T-helper 1 cell (primary cell): ENCODE data around the gene ANXA4.
"Not testable (repeated sequence)": the region's sequence is repeated elsewhere in the genome, so short reads cannot be mapped to it uniquely, and the experiment has no call there.

ENCODE experiments used
- DNase-seq, 5 donors: peaks; one replicate each; pipeline ENCODE4 v3.0.0-alpha.2; 2012 to 2020

ANXA4 gene

DNA sequence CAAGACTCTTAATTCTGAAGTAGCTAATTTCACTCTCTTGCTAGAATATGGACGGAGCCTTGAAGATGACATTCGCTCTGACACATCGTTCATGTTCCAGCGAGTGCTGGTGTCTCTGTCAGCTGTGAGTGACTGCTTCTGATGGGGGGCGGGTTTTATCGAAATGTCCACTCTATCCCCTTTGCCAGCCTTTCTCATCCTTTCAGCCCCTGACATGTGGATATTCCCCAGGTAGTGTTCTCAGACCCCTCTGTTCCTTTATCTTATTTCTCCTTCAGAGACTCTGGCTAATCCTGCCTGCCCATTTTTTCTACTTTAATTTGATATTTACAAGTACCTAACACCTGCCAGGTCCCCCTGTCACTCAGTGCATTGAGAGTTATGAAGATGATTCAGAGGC lies 68.6 kb downstream of the ANXA4 start:
- no peak for DNase-seq

DNA sequence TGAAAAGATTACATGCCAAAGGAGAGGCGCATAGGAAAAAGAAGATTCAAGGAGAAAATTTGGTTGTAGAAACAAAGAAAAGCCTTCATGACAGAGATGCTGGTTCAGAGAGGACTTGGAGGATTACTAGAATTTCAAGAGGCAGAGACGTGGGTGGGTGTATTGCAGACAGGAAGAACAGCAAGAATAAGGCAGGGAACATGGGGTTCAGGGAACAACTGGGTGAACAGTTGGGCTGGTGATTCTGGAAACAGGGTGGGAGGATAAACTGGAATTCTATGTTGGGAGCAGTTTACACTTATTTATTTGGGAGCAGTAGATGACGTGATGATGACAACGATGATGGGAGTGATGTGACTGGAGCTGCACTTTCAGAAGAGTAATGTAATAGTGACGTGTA lies 69.1 kb downstream of the ANXA4 start:
- DNase-seq, result no peak

DNA sequence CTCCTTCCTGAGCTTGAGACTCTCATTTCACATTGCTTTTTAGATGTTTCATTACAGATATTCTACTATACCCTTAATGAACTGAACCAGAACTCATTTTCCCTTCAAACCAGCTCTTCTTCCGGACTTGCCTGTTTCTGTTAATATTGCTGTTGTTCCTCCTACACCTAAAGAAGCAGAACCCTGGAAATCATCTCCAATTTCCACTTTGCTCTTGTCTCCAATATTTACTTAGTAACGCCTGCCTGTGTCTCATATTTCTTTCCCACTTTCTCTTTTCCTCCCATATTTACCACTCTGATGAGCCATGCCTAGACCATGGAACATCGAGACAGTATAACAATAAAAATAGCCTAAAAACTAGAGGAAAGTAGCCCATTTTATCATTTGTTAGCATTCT lies 69.7 kb downstream of the ANXA4 start:
- no peak for DNase-seq

DNA sequence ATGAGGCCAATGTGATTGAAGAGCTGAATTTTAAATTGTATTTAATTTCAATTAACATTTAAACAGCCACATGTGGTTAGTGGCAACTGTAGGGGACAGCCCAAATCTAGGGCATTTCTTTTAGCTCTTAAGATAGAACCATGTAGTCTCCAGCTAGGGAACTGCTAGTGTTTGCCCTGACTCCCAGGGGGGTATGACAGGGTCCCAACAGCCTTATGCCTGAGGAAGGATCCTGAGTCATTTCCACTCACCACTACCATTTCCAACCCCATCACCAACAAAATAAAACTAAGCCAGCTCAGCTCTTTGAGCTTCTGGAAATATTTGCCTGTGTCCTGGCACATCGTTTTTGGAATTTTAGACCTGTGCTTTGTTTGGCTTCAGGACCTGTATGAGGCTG lies 73.8 kb downstream of the ANXA4 start:
- no peak for DNase-seq

DNA sequence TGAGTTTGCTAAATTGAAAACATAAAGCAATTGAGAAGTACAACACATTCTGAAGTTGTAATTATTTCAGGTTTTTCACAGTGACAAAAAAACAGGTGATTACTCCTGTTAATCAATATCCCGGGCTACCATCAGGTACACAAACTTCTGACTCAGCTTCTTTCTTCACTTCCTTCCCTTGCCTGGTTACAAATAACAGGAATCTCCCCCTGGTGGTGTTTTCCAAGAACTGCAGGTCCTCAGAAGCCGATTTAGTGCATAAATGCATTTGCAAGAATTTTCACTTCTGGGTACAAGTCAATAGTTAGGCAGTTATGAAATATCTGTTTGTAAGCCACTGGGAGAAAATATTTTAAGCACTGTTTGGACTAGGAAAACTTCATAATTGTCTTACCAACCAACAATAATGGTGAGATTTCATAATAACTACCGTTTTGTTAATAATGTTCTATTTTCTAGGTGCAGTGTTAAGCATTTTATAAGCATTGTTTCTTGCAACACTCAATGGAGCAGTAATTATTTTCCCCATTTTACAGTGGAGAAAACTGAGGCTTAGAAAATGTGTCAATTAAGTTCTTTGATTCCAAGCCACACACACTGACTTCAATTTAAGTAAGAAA lies 75.1 kb downstream of the ANXA4 start:
- peak; percentile 51 to 85 (median 60) for DNase-seq

DNA sequence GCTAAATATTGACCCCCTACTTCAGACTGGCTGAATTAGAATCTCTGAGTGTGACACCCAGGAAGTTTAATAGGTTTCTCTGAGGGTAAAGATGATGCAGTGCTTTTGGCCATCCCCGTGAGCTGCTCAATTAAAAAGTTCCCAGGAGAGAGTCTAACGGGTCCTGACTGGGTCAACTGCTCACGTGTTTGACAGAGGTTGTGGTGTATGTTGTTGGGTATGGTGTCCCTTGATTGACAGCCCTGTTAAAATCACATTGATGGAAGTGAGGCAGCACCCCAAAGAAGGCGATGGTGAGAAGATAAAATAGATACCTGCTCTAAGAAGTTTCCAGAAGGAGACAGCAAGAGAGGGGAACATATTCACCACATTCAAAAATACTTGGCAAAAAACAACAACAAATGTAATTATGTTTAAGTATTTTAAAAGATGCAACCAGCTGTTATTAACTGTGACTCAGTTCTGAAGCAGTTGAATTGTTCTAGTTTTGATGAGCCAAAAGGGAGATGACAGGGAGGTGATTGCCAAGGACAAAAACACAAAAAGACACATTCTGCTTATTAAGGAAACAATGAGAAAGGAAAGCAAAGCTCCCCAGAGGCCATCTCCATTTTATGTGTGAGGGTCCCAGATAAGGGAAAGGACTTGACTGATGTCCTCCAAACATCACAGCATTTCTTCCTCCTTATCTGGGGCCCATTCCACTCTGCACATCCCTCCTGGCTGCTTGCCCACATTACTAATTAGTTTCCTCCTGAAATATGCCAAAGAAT lies 76.0 kb downstream of the ANXA4 start:
- DNase-seq, result no peak

DNA sequence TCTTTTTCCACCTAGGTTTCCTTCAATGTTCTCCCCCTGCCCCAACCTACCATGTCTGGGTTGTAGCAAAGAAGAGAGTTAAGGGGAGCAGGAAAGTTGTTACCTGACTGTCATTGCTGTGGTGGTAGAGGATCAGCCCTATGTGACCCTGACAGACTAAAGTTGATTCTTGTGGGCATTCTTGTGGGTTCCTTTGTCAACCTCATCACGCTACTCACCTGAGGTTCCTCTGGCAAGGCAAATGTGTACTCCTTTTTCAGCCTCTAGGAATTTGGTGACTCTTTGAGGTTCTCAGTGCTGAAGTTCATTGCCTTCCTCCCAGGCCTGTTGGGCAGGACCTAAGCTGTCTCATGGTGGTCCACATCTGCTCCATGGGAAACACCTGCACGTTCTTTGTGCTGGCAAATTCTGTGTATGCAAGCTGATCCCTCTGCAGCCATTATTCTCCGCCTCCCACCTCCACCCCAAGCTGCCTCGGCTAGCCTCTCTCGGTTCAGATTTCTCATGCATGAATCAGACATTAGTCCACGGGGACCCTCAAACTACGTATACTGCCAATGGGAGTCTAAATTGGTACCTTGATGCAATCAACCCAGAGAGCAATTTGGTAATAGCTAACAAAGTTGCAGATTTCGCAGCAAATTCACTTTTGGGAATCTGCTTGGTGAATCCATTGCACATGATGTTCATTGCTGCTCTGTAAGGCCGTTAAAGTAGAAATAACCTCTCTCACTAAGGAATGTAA lies 86.0 kb downstream of the ANXA4 start:
- DNase-seq, result no peak

DNA sequence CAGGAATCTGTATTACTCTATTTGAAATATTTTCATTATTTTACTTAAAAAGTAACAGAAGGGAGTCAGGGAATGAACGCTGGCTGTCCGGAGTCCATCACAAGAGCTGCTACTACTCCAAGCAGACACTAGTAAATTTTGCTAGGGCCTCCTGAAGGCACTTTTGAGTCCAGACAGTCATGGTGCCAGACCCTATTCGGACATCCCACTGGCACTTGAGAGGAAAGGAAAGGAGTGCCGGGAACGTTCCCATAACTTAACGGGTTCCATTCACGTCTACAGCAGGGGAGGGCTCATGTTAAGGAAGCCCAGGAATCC lies 87.0 kb downstream of the ANXA4 start:
- no peak for DNase-seq

DNA sequence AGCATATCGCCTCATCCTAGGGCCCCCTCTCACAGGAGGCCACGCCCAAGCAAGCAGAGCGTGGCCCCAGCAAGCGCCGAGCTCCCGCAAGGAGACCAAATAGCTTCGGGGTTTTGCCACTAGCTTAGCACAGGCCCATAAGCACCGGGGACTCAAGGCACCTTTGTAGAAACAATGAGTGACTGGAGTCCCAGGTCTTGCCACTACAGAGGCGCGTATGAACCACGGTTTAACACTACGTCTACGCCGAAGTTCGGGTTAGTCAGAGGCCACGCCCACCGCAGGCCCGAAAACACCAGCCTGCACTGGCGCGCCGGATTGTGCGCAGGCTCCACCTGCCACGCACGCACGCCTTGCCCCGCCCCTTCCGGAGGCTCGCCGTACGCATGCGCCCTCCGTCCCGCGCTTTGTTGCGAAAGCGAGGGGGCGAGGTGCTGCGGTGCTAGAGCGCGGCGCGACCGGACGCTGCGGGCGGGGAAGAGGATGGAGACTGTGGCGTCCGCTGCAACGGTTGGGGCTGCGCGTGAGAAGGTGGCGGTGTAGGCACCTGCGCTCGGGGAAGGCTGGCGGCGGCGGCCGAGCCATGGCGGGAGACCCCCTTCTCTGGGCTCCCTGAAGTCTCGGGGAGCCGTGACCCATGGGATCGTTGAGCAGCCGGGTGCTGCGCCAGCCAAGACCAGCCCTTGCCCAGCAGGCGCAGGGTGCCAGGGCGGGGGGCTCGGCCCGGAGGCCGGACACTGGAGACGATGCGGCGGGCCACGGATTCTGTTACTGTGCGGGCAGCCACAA lies 87.5 kb downstream of the ANXA4 start, which contains the start of gene GMCL1:
Gene GMCL1 (plus strand): TSS at position 405 of the 789 bp plus-strand sequence. CDS start 233 bp downstream, at position 638.
- peak; percentile 97 to 99 (median 98) for DNase-seq

DNA sequence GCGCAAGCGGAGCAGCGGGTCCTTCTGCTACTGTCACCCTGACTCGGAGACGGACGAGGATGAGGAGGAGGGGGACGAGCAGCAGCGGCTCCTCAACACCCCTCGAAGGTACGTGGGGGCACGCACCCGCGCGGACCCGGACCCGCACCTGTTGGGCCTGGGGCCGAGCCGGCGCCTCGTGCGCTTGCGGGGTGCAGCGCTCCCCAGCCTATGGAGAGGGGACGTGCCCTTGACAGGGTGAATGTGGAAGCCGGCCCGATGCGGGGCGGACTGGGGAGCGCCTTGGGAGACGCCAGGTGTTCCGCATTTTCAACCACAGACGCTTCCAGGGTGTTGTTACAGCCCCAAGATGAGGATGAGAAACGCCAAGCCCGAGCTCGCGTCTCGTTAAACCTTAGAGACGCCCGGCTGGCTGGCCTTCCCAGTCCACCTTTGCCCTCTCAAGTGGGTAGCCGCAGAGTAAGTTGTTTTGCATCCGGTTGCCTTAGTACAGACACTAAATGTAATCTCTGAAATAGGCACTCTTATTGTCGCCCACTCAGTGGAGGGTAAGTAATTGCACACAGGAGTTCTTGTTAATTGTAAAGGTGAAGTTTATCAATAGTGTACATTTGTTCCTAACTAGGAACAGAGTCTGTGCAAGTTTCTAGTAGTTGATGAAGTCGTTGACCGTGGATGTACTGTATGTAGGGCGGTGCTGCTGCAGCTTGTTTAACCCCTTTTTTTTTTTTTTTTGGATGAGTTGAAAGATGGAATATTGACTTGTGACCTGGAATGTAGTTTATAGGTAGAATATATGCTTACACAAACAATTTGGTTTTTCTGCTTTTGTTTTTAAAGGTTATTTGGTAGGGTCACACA lies 88.3 kb downstream of the ANXA4 start:
- peak; percentile 12 to 58 (median 22) for DNase-seq

DNA sequence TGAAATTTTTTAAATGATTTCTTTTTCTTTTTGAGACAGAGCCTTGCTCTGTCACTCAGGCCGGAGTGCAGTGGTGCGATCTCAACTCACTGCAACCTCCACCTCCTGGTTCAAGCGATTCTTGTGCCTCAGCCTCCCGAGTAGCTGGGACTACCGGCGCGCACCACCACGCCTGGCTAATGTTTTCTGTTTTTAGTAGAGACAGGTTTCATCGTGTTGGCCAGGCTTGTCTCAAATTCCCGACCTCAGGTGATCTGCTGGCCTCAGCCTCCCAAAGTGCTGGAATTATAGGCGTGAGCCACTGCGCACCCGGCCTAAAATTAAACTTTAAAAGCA lies 88.9 kb downstream of the ANXA4 start:
- not testable (repeated sequence) for DNase-seq

DNA sequence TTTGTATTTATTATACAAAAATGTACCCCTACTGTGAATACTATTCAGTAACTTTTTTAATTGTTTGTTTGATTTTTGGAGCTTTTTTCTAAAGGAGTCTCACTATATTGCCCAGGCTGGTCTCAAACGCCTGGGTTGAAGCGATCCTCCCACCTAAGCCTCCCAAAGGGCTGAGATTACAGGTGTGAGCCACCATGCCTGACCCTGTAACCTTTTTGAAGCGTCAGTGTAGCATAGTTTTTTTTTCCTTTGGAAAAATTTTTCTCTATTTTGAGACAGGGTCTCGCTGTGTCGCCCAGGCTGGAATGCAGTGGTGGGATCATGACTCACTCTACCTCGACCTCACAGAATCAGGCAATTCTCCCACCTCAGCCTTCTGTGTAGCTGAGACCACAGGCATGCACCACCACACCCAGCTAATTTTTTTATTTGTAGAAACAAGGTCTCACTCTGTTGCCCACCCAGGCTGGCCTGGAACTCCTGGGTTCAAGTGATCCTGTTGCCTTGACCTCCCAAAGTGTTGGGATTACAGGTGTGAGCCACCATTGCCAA lies 89.5 kb downstream of the ANXA4 start:
- no peak for DNase-seq

DNA sequence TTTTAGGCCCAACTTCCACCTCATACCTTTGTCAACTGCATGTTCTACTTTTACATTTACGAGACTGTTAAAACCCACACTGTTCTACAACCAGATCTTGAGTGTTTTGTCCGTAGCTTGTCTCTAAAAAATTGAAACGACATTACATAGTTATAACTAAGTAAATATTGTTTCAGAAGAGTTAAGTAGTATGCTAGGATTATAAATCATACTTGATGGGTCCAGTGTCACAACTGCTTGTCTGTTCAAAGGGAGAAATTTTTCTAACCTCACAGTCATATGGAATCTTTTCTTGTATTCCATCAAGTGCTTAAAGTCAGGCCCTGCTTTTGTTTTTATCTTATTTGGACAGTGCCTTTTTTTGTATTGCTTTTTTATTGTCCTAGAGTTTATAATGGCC lies 91.8 kb downstream of the ANXA4 start:
- DNase-seq, result no peak

DNA sequence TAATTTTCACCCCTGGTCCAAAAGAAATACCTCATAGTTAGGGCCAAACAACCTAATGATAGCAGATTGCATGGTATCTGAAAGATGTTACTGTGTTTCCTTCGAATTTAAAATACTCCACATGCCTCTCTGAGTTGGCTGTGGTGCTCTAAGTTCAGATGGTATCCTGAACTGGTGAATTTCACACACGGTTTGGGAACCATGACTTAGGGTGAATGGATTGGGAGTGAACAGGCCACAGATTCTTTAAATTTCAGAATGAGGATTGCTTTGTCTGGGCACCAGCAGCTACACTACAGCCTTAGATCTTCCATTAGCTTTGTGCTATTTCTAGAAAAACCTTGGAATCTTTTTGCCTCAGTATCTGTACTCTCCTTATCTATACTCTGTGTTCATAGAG lies 93.7 kb downstream of the ANXA4 start:
- no peak for DNase-seq

DNA sequence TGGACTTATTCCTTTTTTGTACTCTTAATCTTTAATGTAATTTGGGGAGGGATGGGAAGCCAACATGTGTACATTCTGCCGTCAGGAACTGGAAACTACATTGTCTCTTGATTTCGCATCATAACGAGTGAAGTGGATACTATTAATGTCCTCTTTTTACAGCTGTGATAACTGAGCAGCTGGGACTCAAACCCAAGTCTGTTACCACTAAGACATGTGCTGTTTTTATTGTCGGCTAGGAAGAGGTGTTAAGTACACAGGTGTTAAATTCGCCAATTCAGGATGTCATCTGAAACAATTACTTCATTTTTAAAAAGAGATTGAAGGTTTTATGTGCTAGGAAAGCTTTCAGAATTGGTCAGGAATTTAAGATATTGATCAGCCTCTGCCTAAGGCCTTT lies 94.4 kb downstream of the ANXA4 start:
- no peak for DNase-seq

DNA sequence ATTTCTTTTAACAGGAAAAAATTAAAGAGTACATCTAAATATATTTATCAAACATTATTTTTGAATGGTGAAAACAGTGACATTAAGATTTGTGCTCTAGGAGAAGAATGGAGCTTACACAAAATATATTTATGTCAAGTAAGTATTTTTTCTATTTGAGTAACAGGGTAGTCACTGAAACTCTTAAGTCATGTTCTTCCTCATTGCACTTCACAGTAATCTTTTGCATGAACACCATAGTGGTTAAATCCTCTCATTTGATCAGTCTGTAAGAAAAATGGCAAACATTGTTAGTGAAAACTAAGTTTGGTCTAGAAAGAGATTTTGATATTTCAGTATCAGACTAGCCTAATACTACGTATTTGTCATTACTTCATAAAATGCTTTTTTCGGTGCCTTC lies 95.6 kb downstream of the ANXA4 start:
- no peak for DNase-seq

DNA sequence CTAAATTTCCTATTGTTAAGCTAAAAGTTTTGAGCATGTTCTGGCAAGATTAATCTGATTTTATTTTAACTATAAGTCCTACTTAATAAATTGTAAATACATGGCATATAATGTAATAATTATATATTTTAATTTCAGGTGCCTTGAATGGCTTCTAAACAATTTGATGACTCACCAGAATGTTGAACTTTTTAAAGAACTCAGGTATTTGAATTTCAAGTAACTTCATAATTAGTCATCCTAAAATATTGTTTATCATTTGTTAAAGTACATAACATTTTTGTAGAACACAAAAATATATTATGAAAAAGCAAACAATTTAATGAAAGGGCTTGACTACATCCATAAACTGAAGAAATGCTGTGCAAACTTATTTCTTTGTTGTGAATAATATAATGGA lies 102.1 kb downstream of the ANXA4 start:
- no peak for DNase-seq

DNA sequence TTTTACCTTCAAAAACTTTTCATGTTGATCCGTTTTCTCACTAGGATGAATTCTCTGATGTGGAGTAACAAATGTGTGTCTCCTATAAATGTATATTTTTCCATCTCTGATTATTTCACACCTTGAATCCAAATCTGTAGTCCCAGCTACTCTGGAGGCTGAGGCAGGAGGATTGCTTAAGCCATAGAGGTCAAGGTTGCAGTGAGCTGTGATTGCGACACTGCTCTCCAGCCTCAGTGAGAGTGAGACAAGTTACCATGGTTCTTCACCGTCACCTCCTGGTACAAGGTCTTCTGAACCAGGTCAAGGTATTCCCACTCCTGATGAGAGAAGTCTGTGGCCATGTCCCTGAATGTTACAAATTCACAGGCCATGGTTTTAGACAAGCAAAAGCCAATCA lies 102.6 kb downstream of the ANXA4 start:
- DNase-seq, result no peak

DNA sequence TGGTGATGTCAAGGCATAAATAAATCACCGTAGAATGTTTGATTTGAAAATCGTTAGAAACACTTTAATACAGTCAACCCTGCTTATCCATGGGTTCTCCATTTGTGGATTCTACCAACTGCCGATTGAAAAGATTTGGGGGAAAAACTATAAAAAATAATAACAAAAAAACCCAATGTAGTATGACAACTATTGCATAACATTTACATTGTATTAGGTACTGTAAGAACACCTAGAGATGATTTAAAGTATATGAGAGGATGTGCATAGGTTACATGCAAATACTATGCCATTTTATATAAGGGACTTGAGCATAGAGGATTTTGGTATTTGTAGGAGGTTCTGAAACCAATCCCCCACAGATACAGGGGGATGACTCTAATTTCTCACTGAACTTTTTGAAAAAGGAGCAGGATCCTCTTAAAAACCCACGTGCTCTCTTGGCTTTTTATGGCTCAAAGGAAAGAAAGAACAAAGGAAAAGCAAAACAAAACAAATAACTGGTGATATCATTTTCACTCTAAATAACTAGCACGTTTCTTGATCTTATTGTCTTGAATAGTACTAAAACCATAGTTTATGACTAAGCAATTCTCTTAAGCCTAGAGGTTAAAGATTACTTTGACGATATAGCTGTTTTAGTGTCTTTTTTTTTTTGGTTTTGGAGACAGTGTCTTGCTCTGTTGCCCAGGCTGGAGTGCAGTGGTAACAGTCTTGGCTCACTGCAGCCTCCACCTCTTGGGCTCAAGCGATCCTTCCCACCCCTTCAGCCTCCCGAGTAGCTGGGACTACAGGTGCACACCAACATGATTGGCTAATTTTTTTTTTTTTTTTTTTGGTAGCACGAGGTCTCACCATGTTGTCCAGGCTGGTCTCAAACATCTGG lies 104.5 kb downstream of the ANXA4 start:
- no peak for DNase-seq

DNA sequence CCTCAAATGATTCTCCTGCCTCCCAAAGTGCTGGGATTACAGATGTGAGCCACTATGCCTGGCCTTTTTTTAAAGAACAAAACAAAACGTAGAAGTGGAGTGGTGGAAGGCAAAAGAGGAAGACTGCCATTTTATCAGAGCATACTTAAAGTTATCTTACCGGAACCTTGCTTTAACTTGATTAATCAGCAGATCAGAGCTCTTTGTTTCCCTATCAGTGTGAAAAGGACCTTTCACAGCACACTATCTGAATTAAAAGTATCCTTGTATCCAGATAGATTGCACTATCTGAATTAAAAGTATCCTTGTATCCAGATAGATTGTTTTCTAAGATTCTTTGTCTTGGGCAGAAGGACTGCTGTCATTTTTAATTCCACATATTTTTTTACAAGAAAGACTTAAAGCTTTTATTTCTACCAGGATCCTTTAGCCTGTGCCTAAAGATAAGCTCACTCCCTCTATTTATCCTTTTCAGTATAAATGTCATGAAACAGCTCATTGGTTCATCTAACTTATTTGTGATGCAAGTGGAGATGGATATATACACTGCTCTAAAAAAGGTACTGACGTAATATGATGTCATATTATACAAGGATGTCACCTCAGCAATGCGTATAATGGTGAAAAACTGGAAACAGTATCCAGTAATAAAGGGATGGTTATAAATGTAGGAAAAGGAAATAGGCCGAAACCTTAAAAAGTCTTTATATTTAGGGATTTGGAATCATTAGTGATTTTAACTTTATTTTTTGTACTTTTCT lies 105.3 kb downstream of the ANXA4 start:
- DNase-seq, result no peak
